Endometrial microvascular endothelial cells (primary cell): ENCODE data around the gene CAPNS1. TPM values are rescaled to one million over a fixed set of nuclear protein-coding genes. Genes with fewer than 3 reads are reported as not detected.

Experiments used
- in situ Hi-C: cut with HindIII; loops from 2 replicates; pipeline ENCODE4 v1.10.0; 2017; ENCODE audit warnings: low sequenced_read_pairs, low pct_unique_long_range_greater_than_20kb; ENCODE audit errors: inconsistent ontology term
- total RNA-seq: library from RNA; depleted of rRNA; stranded (reverse); fragments of >200 nt; gene quantifications from one replicate; pipeline ENCODE4 v1.2.3, GENCODE V29; 2015; ENCODE audit errors: inconsistent ontology term

CAPNS1 gene
- 169 TPM for total RNA-seq

DNA sequence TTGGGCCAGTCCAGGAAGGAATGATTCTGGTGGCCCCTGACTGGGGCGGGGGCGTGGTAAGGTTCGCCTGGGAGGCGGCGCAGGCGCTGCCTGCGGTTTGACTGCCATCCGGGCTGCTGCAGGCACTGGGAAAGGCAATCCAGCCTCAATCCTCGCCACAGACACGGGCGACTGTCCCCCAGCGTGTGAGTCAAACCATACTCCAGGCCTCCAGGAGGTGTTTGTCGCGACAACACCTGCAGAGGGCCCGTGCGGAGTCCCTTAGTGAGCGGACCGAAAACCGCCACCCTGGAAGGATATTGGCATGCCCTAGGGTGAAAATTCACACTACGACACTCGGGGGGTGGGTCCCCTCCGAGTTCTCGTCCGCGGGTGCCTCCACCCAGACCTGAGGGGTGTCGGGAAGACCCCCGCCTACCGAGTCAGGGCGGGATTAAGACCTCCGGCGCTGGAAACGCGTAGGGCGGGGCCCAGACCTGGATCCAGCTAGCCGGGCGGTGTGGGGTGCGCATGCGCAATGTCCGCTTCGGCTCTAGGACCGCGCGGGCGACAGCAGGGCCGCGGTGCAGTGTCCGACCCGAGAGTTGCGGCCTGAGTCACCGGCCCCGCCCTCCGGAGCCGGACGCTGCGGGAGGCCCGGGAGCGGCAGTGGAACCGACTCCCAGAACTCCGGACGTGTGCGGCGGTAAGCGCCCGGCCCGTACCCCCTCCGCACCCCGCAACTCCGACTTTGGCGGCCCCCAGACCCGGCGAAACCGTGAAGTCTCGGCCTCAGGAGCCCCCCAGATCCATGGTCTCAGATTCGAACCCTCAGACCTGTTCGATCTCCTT lies at the start of gene CAPNS1:
Gene CAPNS1 (plus strand): TSS at position 594 of the 831 bp plus-strand sequence. CDS start 946 bp downstream, outside the sequence.
- in situ Hi-C loops, result no loop called here

DNA sequence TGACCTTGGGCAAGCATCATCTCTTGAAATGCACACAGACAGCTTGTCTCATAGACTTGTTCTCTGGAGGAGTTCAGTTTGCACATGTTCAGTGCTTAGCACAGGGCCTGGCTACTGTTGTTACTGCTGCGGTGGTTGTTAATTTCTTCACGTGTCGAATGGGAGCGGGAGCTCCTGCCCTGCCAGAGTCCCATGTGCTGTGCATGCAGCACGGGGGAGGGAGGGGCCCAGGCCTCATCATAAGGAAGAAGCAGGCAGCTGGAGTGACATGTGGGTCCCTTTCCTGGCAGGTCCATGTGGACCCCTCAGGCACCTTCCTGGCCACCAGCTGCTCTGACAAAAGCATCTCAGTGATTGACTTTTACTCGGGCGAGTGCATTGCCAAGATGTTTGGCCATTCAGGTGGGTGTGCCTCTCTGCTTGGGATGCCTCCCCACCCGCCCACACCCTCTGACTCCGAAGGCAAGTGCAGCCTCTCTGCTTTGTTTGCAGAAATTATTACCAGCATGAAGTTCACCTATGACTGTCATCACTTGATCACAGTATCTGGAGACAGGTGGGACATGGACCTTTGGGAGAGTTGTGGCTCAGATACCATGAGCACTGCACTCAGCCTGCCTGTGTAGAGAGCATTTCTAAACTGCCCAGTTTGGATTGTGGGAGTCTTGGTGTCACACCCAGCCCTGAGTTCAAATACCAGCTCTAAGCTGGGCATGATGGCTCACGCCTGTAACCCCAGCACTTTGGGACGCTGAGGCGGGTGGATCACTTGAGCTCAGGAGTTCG lies 48.8 kb upstream of the CAPNS1 start:
- in situ Hi-C loops, result no loop called here

DNA sequence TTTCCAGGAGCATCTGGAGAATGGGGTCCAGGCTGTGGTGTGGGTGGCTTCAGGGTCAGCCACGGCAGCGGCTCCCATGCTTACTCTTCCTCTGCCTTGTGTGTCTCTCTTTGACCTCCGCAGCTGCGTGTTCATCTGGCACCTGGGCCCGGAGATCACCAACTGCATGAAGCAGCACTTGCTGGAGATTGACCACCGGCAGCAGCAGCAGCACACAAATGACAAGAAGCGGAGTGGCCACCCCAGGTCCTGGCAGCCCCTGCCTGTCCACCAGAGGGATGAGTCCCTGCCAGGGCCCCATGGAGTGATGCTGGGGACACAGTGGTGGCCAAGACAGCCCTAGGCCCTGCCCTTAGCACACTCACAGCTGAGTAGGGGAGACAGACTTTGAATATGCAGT lies 47.3 kb upstream of the CAPNS1 start:
- in situ Hi-C loops, result no loop called here

DNA sequence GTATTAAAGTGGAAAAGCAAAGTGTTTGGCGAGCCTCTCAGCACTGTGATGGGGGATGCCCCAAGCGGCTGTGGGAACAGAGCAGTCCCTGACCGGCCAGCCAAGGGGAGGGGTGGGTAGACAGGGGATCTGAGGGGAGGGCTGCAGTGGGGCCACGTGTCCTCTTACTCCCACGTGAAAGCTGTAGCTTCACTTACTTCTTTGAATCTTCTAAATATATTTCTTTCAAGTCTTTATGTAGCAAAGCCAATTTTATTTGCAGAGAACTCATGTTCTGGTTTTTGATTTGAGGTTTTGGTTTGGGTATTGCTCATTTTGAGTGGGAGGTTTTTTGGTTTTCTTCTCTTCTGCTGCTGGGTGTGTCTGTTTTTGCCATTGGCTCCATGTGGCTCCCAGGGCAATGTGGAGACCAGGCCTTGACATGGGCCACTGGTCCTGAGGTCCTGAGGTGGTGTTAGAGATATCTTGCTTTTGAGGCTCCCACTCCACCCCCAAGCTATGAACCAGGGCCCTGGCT lies 46.7 kb upstream of the CAPNS1 start:
- in situ Hi-C loops, result no loop called here

DNA sequence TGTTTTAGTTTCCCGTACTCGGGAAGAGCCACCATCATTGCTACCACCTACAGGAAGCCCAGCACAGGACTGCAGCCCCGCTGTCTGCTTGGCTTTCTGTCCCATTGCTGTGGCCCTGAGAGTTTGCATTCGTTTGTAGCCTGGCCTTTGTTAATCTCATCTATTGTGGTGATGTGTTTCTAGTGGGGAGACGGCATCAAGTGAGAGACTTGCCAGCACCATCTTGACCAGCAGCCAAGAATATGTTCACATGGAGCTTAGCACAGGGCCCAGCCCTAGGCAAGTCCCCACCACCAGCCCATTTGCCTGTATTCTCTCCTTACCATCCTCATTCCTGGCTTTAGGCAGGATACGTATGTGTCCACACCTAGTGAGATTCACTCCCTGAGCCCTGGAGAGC lies 46.2 kb upstream of the CAPNS1 start:
- in situ Hi-C loops, result no loop called here

DNA sequence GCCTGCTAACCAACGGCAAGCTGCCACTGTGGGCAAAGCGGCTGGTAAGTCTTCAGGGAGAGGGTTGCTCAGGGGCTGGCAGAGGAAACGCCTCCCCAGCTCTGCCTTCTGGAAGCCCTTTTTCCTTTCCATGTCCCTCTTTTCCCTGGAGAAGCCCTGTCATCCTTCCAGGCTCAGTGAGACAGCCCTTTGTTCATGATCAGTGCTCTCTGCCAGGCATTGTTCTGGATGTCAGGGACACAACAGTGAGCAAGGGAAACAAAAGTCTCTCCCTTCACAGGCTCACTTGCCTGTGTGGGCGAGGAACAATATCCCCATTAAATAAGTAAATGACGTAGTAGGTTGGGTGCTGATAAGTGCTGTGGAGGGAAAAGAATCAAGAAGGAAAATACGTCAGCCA lies 42.8 kb upstream of the CAPNS1 start:
- in situ Hi-C loops, result no loop called here

DNA sequence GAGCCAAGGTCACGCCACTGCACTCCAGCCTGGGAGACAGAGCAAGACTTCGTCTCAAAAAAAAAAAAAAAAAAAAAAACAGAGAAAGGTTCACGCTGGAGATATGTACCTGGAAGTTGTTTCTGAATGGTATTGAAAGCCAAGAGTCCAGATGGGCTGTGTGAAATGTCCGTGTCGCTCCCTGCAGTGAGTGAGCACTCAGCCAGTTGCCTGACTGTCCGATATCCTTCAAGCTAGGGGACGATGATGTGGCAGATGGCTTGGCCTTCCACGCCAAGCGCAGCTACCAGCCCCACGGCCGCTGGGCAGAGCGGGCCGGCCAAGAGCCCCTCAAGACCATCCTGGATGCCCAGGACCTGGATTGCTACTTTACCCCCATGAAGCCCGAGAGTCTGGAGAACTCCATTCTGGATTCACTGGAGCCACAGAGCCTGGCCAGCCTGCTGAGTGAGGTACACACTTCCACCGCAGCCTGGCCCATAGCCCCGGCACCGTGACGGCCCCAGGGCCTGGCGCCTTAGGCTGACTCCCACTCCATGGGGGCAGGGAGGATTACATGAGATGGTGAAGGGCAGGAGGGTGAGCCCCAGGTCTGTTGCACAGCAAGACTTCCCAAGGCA lies 40.6 kb upstream of the CAPNS1 start:
- in situ Hi-C loops, result no loop called here

DNA sequence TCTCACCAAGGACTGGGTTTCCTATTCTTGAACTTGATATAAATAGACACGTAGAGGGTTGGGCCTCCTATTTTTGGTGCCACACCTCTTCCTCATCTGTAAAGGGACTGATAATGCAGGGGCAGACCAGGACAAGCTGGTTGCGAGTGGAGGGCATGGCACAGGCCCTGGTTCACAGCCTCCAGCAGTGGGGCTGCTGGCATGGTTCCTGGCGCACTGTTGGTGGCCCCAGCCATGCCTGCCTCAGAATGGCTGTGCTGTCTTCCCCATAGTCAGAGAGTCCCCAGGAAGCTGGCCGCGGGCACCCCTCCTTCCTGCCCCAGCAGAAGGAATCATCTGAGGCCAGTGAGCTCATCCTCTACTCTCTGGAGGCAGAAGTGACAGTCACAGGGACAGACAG lies 39.4 kb upstream of the CAPNS1 start:
- in situ Hi-C loops, result no loop called here

DNA sequence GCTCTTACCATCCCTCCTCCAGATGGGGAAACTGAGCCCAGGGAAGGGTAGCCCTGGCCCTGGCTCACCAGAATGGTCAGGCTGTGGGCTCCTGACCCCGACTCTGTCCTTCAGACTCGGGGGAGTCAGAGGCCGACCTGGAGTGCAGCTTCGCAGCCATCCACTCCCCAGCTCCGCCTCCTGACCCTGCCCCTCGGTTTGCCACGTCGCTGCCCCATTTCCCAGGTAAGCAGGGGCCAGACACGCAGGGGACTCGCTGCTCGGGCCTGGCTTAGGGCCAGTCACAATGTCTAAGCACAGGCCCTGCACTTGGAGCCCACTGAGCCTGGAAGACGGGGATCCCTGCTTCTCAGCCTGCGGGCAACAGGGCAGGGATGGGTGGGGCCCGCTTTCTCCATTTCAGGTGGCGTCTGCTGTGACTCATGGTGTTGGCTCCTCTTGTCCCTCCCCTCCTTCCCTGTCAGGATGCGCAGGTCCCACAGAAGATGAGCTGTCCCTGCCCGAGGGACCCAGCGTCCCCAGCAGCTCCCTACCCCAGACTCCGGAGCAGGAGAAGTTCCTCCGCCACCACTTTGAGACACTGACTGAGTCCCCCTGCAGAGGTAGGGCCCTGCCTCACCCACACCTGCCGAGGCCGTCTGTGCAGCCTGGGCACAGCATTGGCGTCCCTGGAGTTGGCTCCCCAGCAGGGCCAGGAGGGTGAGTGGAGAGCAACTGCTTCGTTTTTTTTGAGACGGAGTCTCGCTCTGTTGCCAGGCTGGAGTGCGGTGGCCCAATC lies 38.1 kb upstream of the CAPNS1 start:
- in situ Hi-C loops, result no loop called here

DNA sequence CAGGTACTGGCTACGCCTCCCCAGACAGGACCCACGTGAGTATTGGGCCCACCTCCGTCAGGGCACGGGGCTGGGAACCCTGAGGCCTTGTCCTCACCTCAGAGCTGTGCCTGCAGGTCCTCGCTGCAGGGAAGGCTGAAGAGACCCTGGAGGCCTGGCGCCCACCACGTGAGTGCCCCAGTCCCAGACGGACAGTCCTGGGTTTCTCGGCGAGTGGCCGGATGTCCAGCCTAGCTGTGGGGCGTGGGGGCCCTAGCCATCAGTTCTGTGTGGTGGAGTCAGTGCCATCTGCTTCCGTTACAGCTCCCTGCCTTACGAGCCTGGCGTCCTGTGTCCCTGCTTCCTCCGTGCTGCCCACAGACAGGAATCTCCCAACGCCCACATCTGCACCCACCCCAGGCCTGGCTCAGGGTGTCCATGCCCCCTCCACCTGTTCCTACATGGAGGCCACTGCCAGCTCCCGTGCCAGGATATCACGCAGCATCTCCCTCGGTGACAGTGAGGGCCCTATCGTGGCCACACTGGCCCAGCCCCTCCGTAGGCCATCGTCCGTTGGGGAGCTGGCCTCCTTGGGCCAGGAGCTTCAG lies 36.7 kb upstream of the CAPNS1 start:
- in situ Hi-C loops, result no loop called here

DNA sequence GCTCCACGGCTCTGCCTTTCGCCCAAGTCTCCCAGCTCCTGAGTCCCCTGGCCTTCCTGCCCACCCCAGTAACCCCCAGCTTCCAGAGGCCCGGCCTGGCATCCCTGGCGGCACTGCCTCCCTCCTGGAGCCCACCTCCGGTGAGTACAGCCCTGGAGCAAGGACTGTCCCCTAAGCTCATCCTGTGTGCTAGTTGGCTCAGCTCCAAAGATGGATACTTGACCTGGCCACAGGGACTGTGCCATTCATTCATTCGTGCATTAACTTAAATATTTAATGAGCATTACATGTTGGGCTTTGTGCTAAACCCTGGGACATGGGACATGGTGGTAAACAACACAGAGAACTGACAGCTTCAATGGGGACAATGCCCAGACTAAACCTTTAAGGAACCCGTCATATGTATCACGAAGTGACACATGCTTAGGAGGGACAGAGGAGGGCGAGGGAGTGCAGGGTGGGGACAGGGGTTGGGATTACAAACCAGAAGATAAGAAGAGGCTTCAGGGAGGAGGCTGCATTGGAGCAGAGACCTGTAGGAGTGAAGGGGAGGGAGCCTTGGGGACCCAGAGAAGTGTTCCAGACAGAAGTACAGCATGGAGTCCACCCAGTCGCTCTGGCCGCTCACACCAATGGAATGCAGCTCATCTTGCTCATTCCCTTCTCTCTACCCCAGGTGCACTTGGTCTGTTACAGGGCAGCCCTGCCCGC lies 35.9 kb upstream of the CAPNS1 start:
- in situ Hi-C loops, result no loop called here

DNA sequence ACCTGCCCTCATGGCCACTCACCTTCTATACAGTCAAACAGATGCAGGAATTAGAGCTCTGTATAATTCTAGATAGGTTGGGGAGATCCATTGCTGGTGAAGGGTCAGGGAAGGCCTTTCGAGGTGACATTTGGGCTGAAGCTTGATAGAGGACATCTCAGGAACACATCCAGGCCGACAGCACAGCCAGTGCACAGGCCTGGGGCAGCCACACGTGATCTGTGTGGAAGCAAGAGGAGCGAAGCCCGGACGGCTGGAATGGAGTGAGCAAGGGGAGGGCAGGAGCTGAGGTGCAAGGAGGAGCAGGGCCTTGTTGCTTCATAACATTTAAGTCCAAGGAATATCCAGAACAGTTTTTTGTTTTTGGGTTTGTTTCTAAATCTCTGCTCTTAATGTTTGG lies 33.4 kb upstream of the CAPNS1 start:
- in situ Hi-C loops, result no loop called here

DNA sequence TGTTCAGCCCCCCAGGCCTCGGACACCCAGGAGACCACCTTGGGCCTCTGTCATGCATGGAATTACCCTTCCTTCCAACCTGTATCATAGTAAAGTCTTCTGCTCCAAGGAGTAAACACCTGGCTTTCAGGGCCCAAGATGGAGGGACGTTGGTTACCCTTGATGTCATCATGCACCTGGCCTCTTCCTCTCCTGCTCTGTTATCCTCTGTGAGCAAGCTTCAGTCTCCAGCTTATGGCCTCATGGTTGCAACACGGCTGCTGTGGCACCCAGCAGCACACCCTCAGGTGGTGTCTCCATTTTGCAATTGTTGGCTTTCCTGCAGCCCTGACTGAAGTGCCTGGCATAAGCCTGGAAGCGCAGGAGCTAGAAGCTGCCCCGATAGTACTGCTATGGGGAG lies 32.9 kb upstream of the CAPNS1 start:
- in situ Hi-C loops, result no loop called here

DNA sequence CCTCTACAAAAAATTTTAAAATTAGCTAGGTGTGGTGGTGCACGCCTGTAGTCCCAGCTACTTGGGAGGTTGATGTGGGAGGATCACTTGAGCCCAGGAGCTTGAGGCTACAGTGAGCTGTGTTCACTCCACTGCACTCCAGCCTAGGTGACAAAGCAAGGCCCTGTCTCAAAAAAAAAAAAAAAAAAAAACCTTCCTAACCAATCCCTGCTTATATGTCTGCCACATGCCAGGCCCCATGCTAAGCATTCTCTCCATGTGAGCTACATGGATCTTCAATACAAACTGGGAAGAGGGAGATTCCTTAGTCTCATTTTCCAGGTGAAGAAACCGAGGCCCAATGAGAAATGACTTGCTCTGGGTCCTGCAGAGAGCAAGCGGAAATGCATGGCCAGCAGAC lies 31.2 kb upstream of the CAPNS1 start:
- in situ Hi-C loops, result no loop called here

DNA sequence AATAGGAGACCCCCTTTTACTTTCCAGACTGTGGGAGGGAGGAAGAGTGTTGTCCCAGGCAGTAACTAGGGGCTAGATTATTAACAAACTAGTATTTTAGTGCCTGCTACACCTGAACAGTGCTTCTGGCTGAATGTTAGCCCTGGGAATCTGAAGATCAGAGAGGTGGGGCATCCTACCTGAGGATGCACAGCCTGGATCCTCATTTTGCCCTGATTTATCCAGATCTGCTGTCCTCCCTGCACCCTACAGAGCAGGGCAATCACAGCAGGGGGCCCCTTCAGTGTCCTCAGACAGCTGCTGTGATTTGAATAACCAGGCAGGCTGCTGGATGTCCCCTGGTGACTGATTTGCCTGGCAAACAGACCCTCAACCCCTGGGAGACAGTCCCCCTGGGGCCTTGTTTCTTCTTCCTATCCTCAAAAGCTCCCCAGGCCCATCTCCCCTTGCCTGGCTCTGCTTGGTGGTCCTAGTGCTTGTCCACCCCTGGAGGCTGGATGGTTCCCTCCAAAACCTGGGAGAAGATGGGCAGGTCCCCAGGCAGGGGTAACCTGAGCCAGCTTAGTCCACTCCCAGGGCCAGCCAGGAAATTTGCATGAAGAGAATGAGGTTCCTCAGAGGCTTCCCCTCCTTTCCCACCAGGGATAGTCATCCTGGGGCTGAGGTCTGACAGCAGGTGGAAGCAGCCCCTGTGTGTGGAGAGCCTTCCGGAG lies 29.2 kb upstream of the CAPNS1 start, which contains the start of gene OVOL3:
Gene OVOL3 (plus strand): TSS at position 657 of the 713 bp plus-strand sequence. CDS start 60 bp downstream, outside the sequence.
- in situ Hi-C loops, result no loop called here

DNA sequence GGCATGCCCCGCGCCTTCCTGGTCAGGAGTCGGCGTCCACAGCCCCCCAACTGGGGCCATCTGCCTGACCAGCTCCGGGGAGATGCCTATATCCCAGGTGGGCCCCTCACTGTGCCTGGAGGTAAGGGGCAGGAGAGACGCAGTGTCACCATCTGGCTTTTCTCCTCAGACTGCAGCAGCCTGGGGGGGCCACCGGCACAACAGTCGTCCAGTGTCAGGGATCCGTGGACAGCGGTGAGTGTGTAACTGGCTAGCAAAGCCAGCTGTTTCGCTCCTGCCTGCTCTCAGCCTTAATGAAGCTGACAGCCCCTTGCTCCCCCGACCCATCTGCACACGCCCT lies 28.7 kb upstream of the CAPNS1 start:
- in situ Hi-C loops, result no loop called here

DNA sequence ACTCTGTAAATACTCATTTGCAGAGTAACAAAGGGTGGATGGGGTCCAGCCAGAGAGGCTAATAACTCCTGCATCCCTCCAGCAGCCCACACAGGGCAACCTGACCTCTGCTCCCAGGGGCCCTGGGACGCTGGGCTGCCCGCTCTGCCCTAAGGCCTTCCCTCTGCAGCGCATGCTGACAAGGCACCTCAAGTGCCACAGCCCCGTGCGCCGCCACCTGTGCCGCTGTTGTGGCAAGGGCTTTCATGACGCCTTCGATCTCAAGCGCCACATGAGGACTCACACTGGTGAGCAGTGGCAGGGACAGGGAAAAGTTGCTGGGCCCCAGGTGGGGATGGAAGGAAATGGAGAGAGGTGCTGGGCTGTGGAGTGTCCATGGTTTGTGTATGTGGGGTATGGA lies 27.2 kb upstream of the CAPNS1 start:
- in situ Hi-C loops, result no loop called here
